ENCODE results near the gene SLC38A4.
"Not testable (repeated sequence)": the region's sequence is repeated elsewhere in the genome, so short reads cannot be mapped to it uniquely, and the experiment has no call there.

The SLC38A4 gene

GRCh38 chr12:46777587-46777986 lies 48.2 kb downstream of the SLC38A4 start:
- no peak for DNase-seq (ENCODE audit: low read depth in 2 of 2)

DNA sequence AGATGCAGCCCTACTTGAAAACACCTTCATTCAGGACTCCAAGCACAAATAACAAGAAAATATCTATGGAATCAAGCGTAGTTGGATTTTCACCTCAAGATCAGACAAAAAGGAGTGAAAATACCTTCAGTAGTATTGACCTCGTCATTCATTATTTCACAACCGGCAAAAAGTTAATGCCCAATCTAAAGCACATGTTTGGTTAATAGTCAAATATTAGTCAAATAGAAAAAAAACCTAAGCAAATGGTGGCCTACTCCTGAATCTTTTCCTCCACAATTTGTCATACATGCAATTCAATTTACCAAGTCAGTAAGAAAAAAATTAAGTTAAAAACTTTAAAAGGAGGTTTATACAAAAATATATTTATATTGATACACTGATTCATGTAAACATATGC lies 50.0 kb downstream of the SLC38A4 start:
- no peak for DNase-seq (ENCODE audit: low read depth in 2 of 2)

DNA sequence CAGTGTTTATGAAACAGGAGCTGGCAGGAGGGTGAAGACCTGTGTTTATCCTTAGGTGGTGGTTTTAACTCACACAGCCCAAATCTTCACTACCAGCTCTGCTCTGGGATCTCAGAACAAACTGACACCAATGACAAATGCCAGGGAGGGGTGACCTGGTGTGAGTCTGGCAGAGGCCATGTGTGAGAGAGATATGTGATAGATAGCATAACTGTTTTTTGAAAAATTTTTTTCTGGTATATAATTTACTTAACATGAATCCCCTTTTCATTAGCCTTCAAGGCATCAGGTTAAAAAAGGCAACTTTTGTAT lies 51.5 kb downstream of the SLC38A4 start:
- no peak for DNase-seq (ENCODE audit: low read depth in 2 of 2)

- DNase-seq (ENCODE audit: low read depth in 2 of 2) = no peak
These were observed 52.0 kb downstream of the SLC38A4 start for GRCh38 chr12:46773586-46774321.

DNA sequence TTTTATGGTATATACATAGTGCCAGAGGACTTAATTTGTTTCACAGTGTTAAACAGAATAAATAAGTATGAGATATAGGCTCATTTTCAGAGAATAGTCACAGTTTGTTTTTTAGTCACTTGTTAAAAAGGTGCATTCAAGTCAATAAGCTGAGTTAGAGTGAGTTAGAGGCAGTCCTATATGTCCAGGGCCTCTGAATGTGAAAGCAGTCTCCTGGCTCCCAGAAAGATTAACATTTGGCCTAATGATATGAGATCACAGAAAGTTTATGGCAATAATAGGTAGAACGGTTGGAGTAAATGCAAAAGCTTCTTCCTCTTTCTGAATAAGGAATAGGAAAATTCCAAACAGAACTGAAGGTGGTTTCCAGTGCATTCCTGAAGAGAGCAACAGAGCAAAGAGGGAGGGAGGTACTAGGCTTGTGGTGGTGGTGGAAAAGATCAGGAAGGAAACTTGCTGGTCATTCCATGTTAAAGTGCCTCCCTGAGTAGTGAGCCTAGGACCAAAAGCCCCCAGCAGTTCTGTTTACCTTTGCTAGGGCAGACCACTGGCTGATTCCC lies 54.4 kb downstream of the SLC38A4 start:
- DNase-seq (ENCODE audit: low read depth in 2 of 2) = no peak

GRCh38 chr12:46770501-46771183 lies 55.2 kb downstream of the SLC38A4 start:
- no peak for DNase-seq (ENCODE audit: low read depth in 2 of 2)

DNA sequence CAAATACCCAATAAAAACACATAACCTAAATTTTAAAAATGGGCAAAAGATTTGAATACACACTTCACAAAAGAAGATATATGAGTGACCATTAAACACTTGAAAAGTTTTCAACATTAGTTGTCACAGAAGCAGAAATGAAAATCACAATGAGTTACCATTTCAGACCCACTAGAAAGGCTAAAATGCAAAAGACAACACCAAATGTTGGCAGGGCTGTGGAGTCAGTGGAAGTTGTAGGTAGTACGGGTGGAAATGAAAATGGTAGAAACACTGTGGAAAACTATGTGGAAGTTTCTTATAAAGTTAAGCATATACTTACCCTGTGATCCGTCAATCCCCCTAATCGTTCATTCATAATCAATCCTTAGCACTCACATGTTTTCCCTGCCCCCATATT lies 61.8 kb downstream of the SLC38A4 start:
- DNase-seq (ENCODE audit: low read depth in 2 of 2) = no peak

- no peak for DNase-seq (ENCODE audit: low read depth in 2 of 2)
These were observed 62.6 kb downstream of the SLC38A4 start for GRCh38 chr12:46763230-46763629.

- no peak for DNase-seq (ENCODE audit: low read depth in 2 of 2)
These were observed 71.2 kb downstream of the SLC38A4 start for GRCh38 chr12:46754550-46754949.

- DNase-seq (ENCODE audit: low read depth in 2 of 2) = no peak
These were observed 73.4 kb downstream of the SLC38A4 start for GRCh38 chr12:46752396-46752795.

- DNase-seq (ENCODE audit: low read depth in 2 of 2) = no peak
These were observed 74.6 kb downstream of the SLC38A4 start for GRCh38 chr12:46751173-46751572.

DNA sequence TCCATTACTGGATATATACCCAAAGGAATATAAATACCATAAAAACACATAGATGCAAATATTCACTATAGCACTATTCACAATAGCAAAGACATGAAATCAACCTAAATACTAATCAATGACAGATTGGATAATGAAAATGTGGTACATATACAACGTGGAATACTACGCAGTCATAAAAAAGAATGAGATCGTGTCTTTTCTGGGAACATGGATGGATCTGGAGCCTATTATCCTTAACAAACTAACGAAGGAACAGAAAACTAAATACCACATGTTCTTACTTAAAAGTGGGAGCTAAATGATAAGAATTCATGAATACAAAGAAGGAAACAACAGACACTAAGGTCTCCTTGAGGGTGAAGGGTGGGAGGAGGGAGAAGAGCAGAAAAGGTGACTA lies 76.5 kb downstream of the SLC38A4 start:
- DNase-seq (ENCODE audit: low read depth in 2 of 2) = no peak

- DNase-seq (ENCODE audit: low read depth in 2 of 2) = no peak
These were observed 81.5 kb downstream of the SLC38A4 start for GRCh38 chr12:46744283-46744682.

GRCh38 chr12:46743456-46743855 lies 82.3 kb downstream of the SLC38A4 start:
- no peak for DNase-seq (ENCODE audit: low read depth in 2 of 2)

DNA sequence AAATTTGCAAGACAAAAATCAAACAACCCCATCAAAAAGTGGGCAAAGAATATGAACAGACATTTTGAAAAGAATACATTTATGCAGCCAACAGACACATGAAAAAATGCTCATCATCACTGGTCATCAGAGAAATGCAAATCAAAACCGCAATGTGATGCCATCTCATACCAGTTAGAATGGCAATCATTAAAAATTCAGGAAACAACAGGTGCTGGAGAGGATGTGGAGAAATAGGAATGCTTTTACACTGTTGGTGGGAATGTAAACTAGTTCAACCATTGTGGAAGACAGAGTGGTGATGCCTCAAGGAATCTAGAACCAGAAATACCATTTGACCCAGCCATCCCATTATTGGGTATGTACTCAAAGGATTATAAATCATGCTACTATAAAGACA lies 83.5 kb downstream of the SLC38A4 start:
- DNase-seq (ENCODE audit: low read depth in 2 of 2) = not testable (repeated sequence)

GRCh38 chr12:46725332-46725731 lies 100.5 kb downstream of the SLC38A4 start:
- DNase-seq (ENCODE audit: low read depth in 2 of 2) = no peak

DNA sequence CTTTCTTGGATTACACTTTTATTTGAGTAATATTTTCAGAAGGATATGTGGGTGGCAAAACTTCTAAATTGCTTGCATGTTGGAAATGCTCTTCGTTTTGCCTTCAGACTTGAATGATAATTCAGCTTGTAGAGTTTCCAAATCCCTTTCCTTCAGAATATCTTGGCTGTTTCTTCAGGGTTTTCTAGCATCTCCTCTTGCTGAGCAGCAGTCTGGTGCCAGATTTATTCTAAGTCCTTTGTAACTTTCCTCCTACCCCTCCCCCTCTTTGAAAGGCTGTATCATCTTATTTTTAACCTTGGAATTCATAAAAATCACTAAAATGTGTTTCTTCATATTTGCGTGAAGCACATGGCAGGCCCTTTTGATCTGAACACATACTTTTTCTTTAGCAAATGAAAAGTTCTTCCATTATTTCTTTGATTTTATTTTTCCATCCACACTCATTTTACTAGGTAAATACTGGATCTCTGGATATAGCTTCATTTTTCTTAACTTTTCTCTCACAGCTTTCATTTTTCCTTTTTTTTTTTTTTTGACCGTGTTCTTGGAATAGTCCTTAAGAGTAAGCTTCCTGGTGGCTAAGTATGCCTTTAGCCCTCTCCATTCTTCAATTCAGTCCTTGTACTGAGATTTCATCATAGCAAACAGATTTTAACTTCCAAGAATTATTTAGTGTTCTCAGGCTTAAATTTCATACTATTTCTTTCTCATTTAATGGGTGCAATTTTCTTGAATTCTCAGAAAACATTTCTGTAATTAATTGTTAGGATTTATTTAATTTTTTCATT lies 102.0 kb downstream of the SLC38A4 start:
- no peak for DNase-seq (ENCODE audit: low read depth in 2 of 2)

DNA sequence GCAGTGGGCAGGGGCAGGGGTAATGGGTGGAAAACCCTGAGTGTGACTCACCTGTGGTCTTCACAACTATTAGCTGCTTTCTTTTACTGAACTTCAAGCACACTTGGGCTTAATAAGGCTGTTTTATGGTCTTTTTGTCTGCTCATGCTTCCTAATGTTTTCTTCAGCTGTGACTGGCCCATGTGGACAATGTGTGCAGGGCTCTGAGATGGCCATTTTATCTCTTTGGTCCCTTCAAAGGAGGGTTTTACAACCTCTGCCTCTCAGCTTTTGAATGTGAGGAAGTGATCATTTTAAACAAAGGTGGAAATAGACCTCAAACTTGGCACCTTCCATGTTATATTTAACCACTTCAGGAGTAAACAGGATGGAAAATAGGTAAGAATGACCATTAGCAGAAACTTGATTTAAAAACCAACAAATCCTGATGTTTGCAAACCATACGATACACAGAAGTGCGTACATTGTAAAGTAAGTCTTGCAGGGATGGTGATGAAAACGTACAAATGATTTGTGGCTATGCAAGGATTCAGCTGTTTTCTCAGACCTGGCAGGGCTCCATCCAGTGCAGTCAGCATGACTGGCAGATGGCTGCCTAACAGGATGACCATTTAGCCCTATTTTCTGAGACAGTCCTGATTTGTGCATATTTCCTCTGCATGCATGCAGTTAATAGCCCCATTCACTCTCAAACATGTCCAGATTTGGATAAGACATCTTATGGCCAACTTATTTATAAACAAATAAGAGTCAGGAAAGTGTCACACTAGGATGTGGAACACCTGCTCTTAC lies 103.2 kb downstream of the SLC38A4 start:
- DNase-seq (ENCODE audit: low read depth in 2 of 2) = no peak

GRCh38 chr12:46718495-46718894 lies 107.3 kb downstream of the SLC38A4 start:
- no peak for DNase-seq (ENCODE audit: low read depth in 2 of 2)

GRCh38 chr12:46717868-46718267 lies 107.9 kb downstream of the SLC38A4 start:
- no peak for DNase-seq (ENCODE audit: low read depth in 2 of 2)

GRCh38 chr12:46717159-46717558 lies 108.6 kb downstream of the SLC38A4 start:
- no peak for DNase-seq (ENCODE audit: low read depth in 2 of 2)

Data from stimulated activated CD4-positive, alpha-beta T cell treated with anti-CD3 and anti-CD28 coated beads, Interleukin-12 subunit alpha, Interleukin-12 subunit beta, amount 100 ng/mL, for 24 hours (primary cell).